Activated B cell treated with CpG ODN at 0.5 μM for 24 hours (primary cell): ENCODE measurements around the gene PRR11. TPM values are rescaled to one million over a fixed set of nuclear protein-coding genes. Genes with fewer than 3 reads are reported as not detected.
"Not testable (repeated sequence)": the region's sequence is repeated elsewhere in the genome, so short reads cannot be mapped to it uniquely, and the experiment has no call there.

ENCODE experiments used
- ATAC-seq: fragments of 200-7000 bp; cut with Tn5 transposase; one replicate; pipeline ENCODE4 v1.10.0; 2021; ENCODE audit warnings: low read depth, mild to moderate bottlenecking, moderate library complexity
- CTCF ChIA-PET: fragments of 350-600 bp; sonication (Branson Sonifier 250); formaldehyde crosslinking; loops from one replicate; lab custom pipeline; 2021; ENCODE audit warnings: antibody characterized with exemption; lab: Charles Lee
- POLR2A ChIA-PET: fragments of 350-600 bp; sonication (Branson Sonifier 250); formaldehyde crosslinking; loops from one replicate; lab custom pipeline; 2021; ENCODE audit warnings: antibody characterized with exemption; lab: Charles Lee
- DNase-seq: peaks from one replicate; pipeline ENCODE4 v3.0.0; 2022
- H3K27ac Mint-ChIP-seq: one replicate; pipeline ENCODE4 v1.8.0; 2020; ENCODE audit warnings: mixed read lengths
- H3K27me3 Mint-ChIP-seq: one replicate; pipeline ENCODE4 v1.8.0; 2021; ENCODE audit warnings: mixed read lengths
- H3K36me3 Mint-ChIP-seq: one replicate; pipeline ENCODE4 v1.8.0; 2021; ENCODE audit warnings: low read depth, mixed read lengths
- H3K4me1 Mint-ChIP-seq: one replicate; pipeline ENCODE4 v1.8.0; 2021; ENCODE audit warnings: mixed read lengths
- H3K4me3 Mint-ChIP-seq: one replicate; pipeline ENCODE4 v1.8.0; 2020; ENCODE audit warnings: mild to moderate bottlenecking, mixed read lengths
- H3K9me3 Mint-ChIP-seq: one replicate; pipeline ENCODE4 v1.8.0; 2020; ENCODE audit warnings: mixed read lengths
- CTCF ChIP-seq: fragments of 200-600 bp; IDR thresholded peaks from one replicate; pipeline ENCODE4 v1.8.0; 2022; ENCODE audit warnings: antibody characterized with exemption, mild to moderate bottlenecking
- intact Hi-C: fragments of 100-400 bp; cut with micrococcal nuclease; formaldehyde crosslinking; loops from one replicate; pipeline ENCODE4 v1.15.1; 2024
- total RNA-seq: library from RNA; stranded (reverse); gene quantifications from 2 replicates; pipeline ENCODE4 v1.2.3, GENCODE V29; 2022

The PRR11 gene
- total RNA-seq, 1 donor from 2014 or later: 4.8 TPM

GRCh38 chr17:59124665-59125064, 30.9 kb upstream of the PRR11 start:
- H3K36me3 Mint-ChIP-seq: peaks cover 17% of the 10 kb centered on the region
- no peak for TF ChIP-seq CTCF
- ChIA-PET POLR2A (interaction anchor here (0.6 kb wide), 1 partner anchor 11 kb away, joined by 6 read pairs; no protein-coding TSS in a partner anchor), CTCF (no interaction called here)
- H3K4me1 Mint-ChIP-seq: peaks cover 8% of the 10 kb centered on the region
- ATAC-seq (no peak), DNase-seq (no peak)
- H3K4me3 Mint-ChIP-seq: no peak overlapping the region
- no peaks in the 10 kb centered on the region for H3K9me3 Mint-ChIP-seq
- H3K27me3 Mint-ChIP-seq: no peaks in the 10 kb centered on the region
- intact Hi-C loops: no loop called here
- no peak overlapping the region for H3K27ac Mint-ChIP-seq

GRCh38 chr17:59126809-59127417, 28.6 kb upstream of the PRR11 start:
- Mint-ChIP-seq H3K4me3 (no peak overlapping the region), H3K27me3 (no peaks in the 10 kb centered on the region), H3K36me3 (peaks cover 13% of the 10 kb centered on the region), H3K4me1 (peaks cover 7% of the 10 kb centered on the region), H3K9me3 (no peaks in the 10 kb centered on the region), H3K27ac (no peak overlapping the region)
- ChIA-PET POLR2A (no interaction called here), CTCF (no interaction called here)
- DNase-seq (no peak), ATAC-seq (no peak)
- intact Hi-C loops: no loop called here
- TF ChIP-seq CTCF: no peak

GRCh38 chr17:59129814-59130213, 25.7 kb upstream of the PRR11 start:
- Mint-ChIP-seq H3K9me3 (no peaks in the 10 kb centered on the region), H3K4me3 (no peak overlapping the region), H3K36me3 (peaks cover 12% of the 10 kb centered on the region), H3K4me1 (no peaks in the 10 kb centered on the region), H3K27me3 (no peaks in the 10 kb centered on the region), H3K27ac (no peak overlapping the region)
- ATAC-seq (no peak), DNase-seq (no peak)
- CTCF ChIA-PET: no interaction called here
- POLR2A ChIA-PET: no interaction called here
- intact Hi-C loops: no loop called here
- no peak for TF ChIP-seq CTCF

GRCh38 chr17:59131131-59131530, 24.4 kb upstream of the PRR11 start:
- no peak for ATAC-seq
- no peak for TF ChIP-seq CTCF
- Mint-ChIP-seq H3K4me1 (no peaks in the 10 kb centered on the region), H3K36me3 (peaks cover 11% of the 10 kb centered on the region), H3K27me3 (no peaks in the 10 kb centered on the region), H3K4me3 (no peak overlapping the region), H3K27ac (no peak overlapping the region), H3K9me3 (no peaks in the 10 kb centered on the region)
- ChIA-PET POLR2A (no interaction called here), CTCF (no interaction called here)
- no peak for DNase-seq
- intact Hi-C loops: no loop called here

GRCh38 chr17:59138339-59138738, 17.2 kb upstream of the PRR11 start:
- H3K4me3 Mint-ChIP-seq, H3K27me3 Mint-ChIP-seq, H3K27ac Mint-ChIP-seq, CTCF ChIA-PET, POLR2A ChIA-PET, H3K4me1 Mint-ChIP-seq, H3K9me3 Mint-ChIP-seq, ATAC-seq, DNase-seq, H3K36me3 Mint-ChIP-seq, intact Hi-C loops: not testable (repeated sequence)

GRCh38 chr17:59139939-59140338, 15.6 kb upstream of the PRR11 start:
- Mint-ChIP-seq H3K9me3 (no peaks in the 10 kb centered on the region), H3K27me3 (no peaks in the 10 kb centered on the region), H3K4me1 (no peaks in the 10 kb centered on the region), H3K27ac (no peak overlapping the region), H3K4me3 (no peak overlapping the region), H3K36me3 (peaks cover 4% of the 10 kb centered on the region)
- intact Hi-C loops: no loop called here
- TF ChIP-seq CTCF: no peak
- ChIA-PET CTCF (no interaction called here), POLR2A (interaction anchor here (0.6 kb wide), 1 partner anchor 814 kb away, joined by 3 read pairs; no protein-coding TSS in a partner anchor)
- DNase-seq (no peak), ATAC-seq (no peak)
